WI38 (cell line): ENCODE data around the gene FAM72A.
A peak's percentile ranks its signal among the peaks of the same experiment; 100 is the strongest.
"Not testable (repeated sequence)": the region's sequence is repeated elsewhere in the genome, so short reads cannot be mapped to it uniquely, and the experiment has no call there.

Experiments
- H3K4me3 ChIP-seq: 2 replicates; pipeline ENCODE4 v1.5.1; 2011; ENCODE audit warnings: low read depth, mild to moderate bottlenecking, control low read depth, low read length

Gene FAM72A

GRCh38 chr1:206215600-206216392 lies 13.2 kb upstream of the FAM72A start:
- H3K4me3 ChIP-seq, result not testable (repeated sequence)

- not testable (repeated sequence) for H3K4me3 ChIP-seq
Observed at GRCh38 chr1:206210802-206211201, 8.2 kb upstream of the FAM72A start.

GRCh38 chr1:206205569-206205968 lies 2.9 kb upstream of the FAM72A start:
- H3K4me3 ChIP-seq, result not testable (repeated sequence)

- H3K4me3 ChIP-seq, result peak overlapping the region; percentile 56
Observed at GRCh38 chr1:206204871-206205270, 2.2 kb upstream of the FAM72A start.

GRCh38 chr1:206204159-206204511 lies 1.5 kb upstream of the FAM72A start:
- peak overlapping the region; percentile 52 for H3K4me3 ChIP-seq

GRCh38 chr1:206203364-206204158 lies 922 bp upstream of the FAM72A start, which contains the start of gene SRGAP2:
SRGAP2 (plus strand) TSS chr1:206203541; CDS start chr1:206205971, 2,430 bp downstream.
- H3K4me3 ChIP-seq, result peak within 1 kb of the TSS; percentile 54

- H3K4me3 ChIP-seq, result not testable (repeated sequence)
Observed at GRCh38 chr1:206196748-206197424, 5.8 kb downstream of the FAM72A start.

GRCh38 chr1:206195182-206195581 lies 7.5 kb downstream of the FAM72A start:
- H3K4me3 ChIP-seq, result not testable (repeated sequence)

- H3K4me3 ChIP-seq, result not testable (repeated sequence)
Observed at GRCh38 chr1:206186826-206187225, 15.8 kb downstream of the FAM72A start.

GRCh38 chr1:206185778-206186177 lies 16.9 kb downstream of the FAM72A start:
- H3K4me3 ChIP-seq, result not testable (repeated sequence)

GRCh38 chr1:206183788-206184187 lies 18.9 kb downstream of the FAM72A start:
- H3K4me3 ChIP-seq, result not testable (repeated sequence)

- H3K4me3 ChIP-seq, result not testable (repeated sequence)
Observed at GRCh38 chr1:206182368-206183317, 20.0 kb downstream of the FAM72A start.

- H3K4me3 ChIP-seq, result not testable (repeated sequence)
Observed at GRCh38 chr1:206179666-206180065, 23.0 kb downstream of the FAM72A start.

- H3K4me3 ChIP-seq, result not testable (repeated sequence)
Observed at GRCh38 chr1:206178061-206178989, 24.3 kb downstream of the FAM72A start.

- not testable (repeated sequence) for H3K4me3 ChIP-seq
Observed at GRCh38 chr1:206176114-206176502, 26.5 kb downstream of the FAM72A start.

GRCh38 chr1:206175459-206176113 lies 27.1 kb downstream of the FAM72A start:
- not testable (repeated sequence) for H3K4me3 ChIP-seq

GRCh38 chr1:206174182-206174868 lies 28.3 kb downstream of the FAM72A start:
- not testable (repeated sequence) for H3K4me3 ChIP-seq

GRCh38 chr1:206173110-206173719 lies 29.4 kb downstream of the FAM72A start:
- H3K4me3 ChIP-seq, result not testable (repeated sequence)
